ENCODE results near the gene LRG1.
A peak's percentile ranks its signal among the peaks of the same experiment; 100 is the strongest.
"Not testable (repeated sequence)": the region's sequence is repeated elsewhere in the genome, so short reads cannot be mapped to it uniquely, and the experiment has no call there.

LRG1 gene

GRCh38 chr19:4579389-4579788 lies 39.6 kb upstream of the LRG1 start:
- H3K4me1 Mint-ChIP-seq: peaks cover 25% of the 10 kb centered on the region
- no peak overlapping the region for H3K4me3 Mint-ChIP-seq
- H3K27ac Mint-ChIP-seq: no peak overlapping the region
- H3K9me3 Mint-ChIP-seq: no peaks in the 10 kb centered on the region
- peaks cover 7% of the 10 kb centered on the region for H3K36me3 Mint-ChIP-seq
- ATAC-seq: peak; percentile 9
- no peak for DNase-seq (ENCODE audit: low spot score in 2 of 2)

- no peak for DNase-seq (ENCODE audit: low spot score in 2 of 2)
- ATAC-seq: no peak
- peaks cover 7% of the 10 kb centered on the region for H3K36me3 Mint-ChIP-seq
- no peak overlapping the region for H3K27ac Mint-ChIP-seq
- no peaks in the 10 kb centered on the region for H3K9me3 Mint-ChIP-seq
- no peak overlapping the region for H3K4me3 Mint-ChIP-seq
- peaks cover 25% of the 10 kb centered on the region for H3K4me1 Mint-ChIP-seq
These were observed 38.9 kb upstream of the LRG1 start for GRCh38 chr19:4578552-4579248.

- no peak overlapping the region for H3K4me3 Mint-ChIP-seq
- peaks cover 7% of the 10 kb centered on the region for H3K36me3 Mint-ChIP-seq
- no peak overlapping the region for H3K27ac Mint-ChIP-seq
- H3K9me3 Mint-ChIP-seq: no peaks in the 10 kb centered on the region
- DNase-seq (ENCODE audit: low spot score in 2 of 2): no peak
- H3K4me1 Mint-ChIP-seq: peaks cover 20% of the 10 kb centered on the region
- ATAC-seq: no peak
These were observed 37.4 kb upstream of the LRG1 start for GRCh38 chr19:4577020-4577782.

- DNase-seq (ENCODE audit: low spot score in 2 of 2): peak; percentile 66 to 89
- Mint-ChIP-seq H3K9me3 (no peaks in the 10 kb centered on the region), H3K4me1 (peaks cover 14% of the 10 kb centered on the region), H3K4me3 (no peak overlapping the region), H3K36me3 (peaks cover 7% of the 10 kb centered on the region), H3K27ac (peak overlapping the region; percentile 12)
- ATAC-seq: peak; percentile 49
These were observed 36.4 kb upstream of the LRG1 start for GRCh38 chr19:4576016-4576933.

GRCh38 chr19:4575267-4576015 lies 35.6 kb upstream of the LRG1 start:
- DNase-seq (ENCODE audit: low spot score in 2 of 2) (no peak), ATAC-seq (no peak)
- no peaks in the 10 kb centered on the region for H3K9me3 Mint-ChIP-seq

GRCh38 chr19:4573682-4574081 lies 33.8 kb upstream of the LRG1 start:
- peaks cover 14% of the 10 kb centered on the region for H3K4me1 Mint-ChIP-seq
- no peak overlapping the region for H3K27ac Mint-ChIP-seq
- H3K4me3 Mint-ChIP-seq: no peak overlapping the region
- ATAC-seq (no peak), DNase-seq (ENCODE audit: low spot score in 2 of 2) (no peak)
- peaks cover under 1% of the 10 kb centered on the region for H3K36me3 Mint-ChIP-seq
- H3K9me3 Mint-ChIP-seq: no peaks in the 10 kb centered on the region

More at GRCh38 chr19:4575267-4576015, 35.6 kb upstream of the LRG1 start:
- H3K4me3 Mint-ChIP-seq: no peak overlapping the region
- H3K27ac Mint-ChIP-seq: peak overlapping the region; percentile 12
- H3K36me3 Mint-ChIP-seq: peaks cover 7% of the 10 kb centered on the region
- peaks cover 14% of the 10 kb centered on the region for H3K4me1 Mint-ChIP-seq

GRCh38 chr19:4571305-4571917 lies 31.6 kb upstream of the LRG1 start:
- DNase-seq (ENCODE audit: low spot score in 2 of 2) (no peak), ATAC-seq (no peak)
- H3K4me3 Mint-ChIP-seq: no peak overlapping the region
- peaks cover 20% of the 10 kb centered on the region for H3K4me1 Mint-ChIP-seq
- no peaks in the 10 kb centered on the region for H3K36me3 Mint-ChIP-seq
- no peaks in the 10 kb centered on the region for H3K9me3 Mint-ChIP-seq
- no peak overlapping the region for H3K27ac Mint-ChIP-seq

- Mint-ChIP-seq H3K9me3 (no peaks in the 10 kb centered on the region), H3K36me3 (no peaks in the 10 kb centered on the region), H3K4me1 (peaks cover 15% of the 10 kb centered on the region), H3K4me3 (no peak overlapping the region), H3K27ac (no peak overlapping the region)
- ATAC-seq (no peak), DNase-seq (ENCODE audit: low spot score in 2 of 2) (no peak)
These were observed 31.1 kb upstream of the LRG1 start for GRCh38 chr19:4570916-4571304.

GRCh38 chr19:4570402-4570801 lies 30.6 kb upstream of the LRG1 start:
- H3K4me3 Mint-ChIP-seq: no peak overlapping the region
- ATAC-seq (no peak), DNase-seq (ENCODE audit: low spot score in 2 of 2) (no peak)
- H3K27ac Mint-ChIP-seq: no peak overlapping the region
- H3K36me3 Mint-ChIP-seq: no peaks in the 10 kb centered on the region
- H3K9me3 Mint-ChIP-seq: no peaks in the 10 kb centered on the region
- peaks cover 10% of the 10 kb centered on the region for H3K4me1 Mint-ChIP-seq

- Mint-ChIP-seq H3K4me1 (peaks cover 8% of the 10 kb centered on the region), H3K36me3 (no peaks in the 10 kb centered on the region), H3K4me3 (no peak overlapping the region), H3K9me3 (no peaks in the 10 kb centered on the region), H3K27ac (no peak overlapping the region)
- ATAC-seq: no peak
- DNase-seq (ENCODE audit: low spot score in 2 of 2): no peak
These were observed 29.1 kb upstream of the LRG1 start for GRCh38 chr19:4568886-4569285.

- Mint-ChIP-seq H3K36me3 (no peaks in the 10 kb centered on the region), H3K4me3 (no peak overlapping the region), H3K4me1 (peaks cover 8% of the 10 kb centered on the region), H3K27ac (peak overlapping the region; percentile 60), H3K9me3 (no peaks in the 10 kb centered on the region)
- ATAC-seq: peak; percentile 77
- peak; percentile 66 to 88 for DNase-seq (ENCODE audit: low spot score in 2 of 2)
These were observed 27.8 kb upstream of the LRG1 start for GRCh38 chr19:4567584-4568071.

- H3K4me1 Mint-ChIP-seq: peaks cover 8% of the 10 kb centered on the region
- H3K36me3 Mint-ChIP-seq: no peaks in the 10 kb centered on the region
- ATAC-seq (no peak), DNase-seq (ENCODE audit: low spot score in 2 of 2) (no peak)
- H3K4me3 Mint-ChIP-seq: no peak overlapping the region
- no peaks in the 10 kb centered on the region for H3K9me3 Mint-ChIP-seq
- H3K27ac Mint-ChIP-seq: no peak overlapping the region
These were observed 26.7 kb upstream of the LRG1 start for GRCh38 chr19:4566402-4567051.

- DNase-seq (ENCODE audit: low spot score in 2 of 2); H3K9me3 Mint-ChIP-seq; ATAC-seq: not testable (repeated sequence)
These were observed 23.7 kb upstream of the LRG1 start for GRCh38 chr19:4563562-4563961.

GRCh38 chr19:4562085-4562484 lies 22.2 kb upstream of the LRG1 start:
- H3K36me3 Mint-ChIP-seq; DNase-seq (ENCODE audit: low spot score in 2 of 2); H3K9me3 Mint-ChIP-seq; H3K4me3 Mint-ChIP-seq; ATAC-seq; H3K27ac Mint-ChIP-seq; H3K4me1 Mint-ChIP-seq: not testable (repeated sequence)

More at GRCh38 chr19:4563562-4563961, 23.7 kb upstream of the LRG1 start:
- H3K27ac Mint-ChIP-seq, H3K36me3 Mint-ChIP-seq, H3K4me1 Mint-ChIP-seq, H3K4me3 Mint-ChIP-seq: not testable (repeated sequence)
